SH-SY5Y (cell line): ENCODE data around the gene MLLT3.

Source experiments
- GATA2 ChIP-seq: IDR thresholded peaks from 2 replicates; pipeline ENCODE4 v1.6.1; 2011; ENCODE audit warnings: mild to moderate bottlenecking, low read depth, low read length
- GATA3 ChIP-seq: IDR thresholded peaks from 2 replicates; pipeline ENCODE4 v1.6.1; 2011; ENCODE audit warnings: low read depth, mild to moderate bottlenecking, low read length, moderate library complexity

DNA sequence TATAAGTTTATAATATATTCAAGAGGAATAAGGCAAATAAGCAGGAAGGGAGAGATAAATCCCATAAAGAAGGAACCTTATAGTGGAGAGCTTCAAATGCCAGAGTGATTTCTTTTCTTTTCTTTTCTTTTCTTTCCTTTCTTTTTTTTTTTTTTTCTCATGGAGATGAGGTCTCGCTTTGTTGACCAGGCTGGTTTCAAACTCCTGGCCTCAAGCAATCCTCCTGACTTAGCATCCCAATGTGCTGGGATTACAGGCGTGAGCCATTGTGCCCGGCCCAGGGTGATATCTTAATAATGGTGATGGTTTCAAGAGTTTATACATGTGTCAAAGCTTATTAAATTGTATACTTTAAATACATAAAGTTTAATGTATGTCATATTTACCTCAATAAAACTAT, 42.2 kb upstream of the MLLT3 start:
- TF ChIP-seq GATA3 (no peak), GATA2 (no peak)
